Measurements from ENCODE around the gene PPP2R5C.

- TF ChIP-seq CTCF (tag by site-specific recombination; IDR thresholded peaks at IDR 0.05) (no peak), ZNF354C (tag by site-specific recombination; IDR thresholded peaks at IDR 0.05; ENCODE audit: borderline replicate concordance, low read depth) (no peak), ZBTB7A (tag by site-specific recombination; IDR thresholded peaks at IDR 0.05; ENCODE audit: low read depth) (no peak), ZNF2 (tag by site-specific recombination; IDR thresholded peaks at IDR 0.05) (no peak), TRIM28 (IDR thresholded peaks at IDR 0.05; ENCODE audit: borderline replicate concordance, low read length) (no peak), ZEB2 (tag by site-specific recombination; IDR thresholded peaks at IDR 0.05) (no peak), ZNF549 (tag by site-specific recombination; IDR thresholded peaks at IDR 0.05) (no peak), ZNF658 (tag by site-specific recombination; IDR thresholded peaks at IDR 0.05) (no peak)
These were observed 165.1 kb downstream of the PPP2R5C start for GRCh38 chr14:101926620-101927019.

Data from HEK293 (cell line).